ENCODE measurements around the gene PIK3CA.

- TF ChIP-seq CTCF (IDR thresholded peaks at IDR 0.05): no peak
- TF ChIP-seq POLR2A (IDR thresholded peaks at IDR 0.05): no peak
Observed at GRCh38 chr3:179136195-179136594, 12.0 kb upstream of the PIK3CA start.
